ENCODE data around the gene LPAR1. TPM values are rescaled to one million over a fixed set of nuclear protein-coding genes. Genes with fewer than 3 reads are reported as not detected.

LPAR1 gene
- total RNA-seq, 1 donor from 2014 or later: 11.5 TPM

DNA sequence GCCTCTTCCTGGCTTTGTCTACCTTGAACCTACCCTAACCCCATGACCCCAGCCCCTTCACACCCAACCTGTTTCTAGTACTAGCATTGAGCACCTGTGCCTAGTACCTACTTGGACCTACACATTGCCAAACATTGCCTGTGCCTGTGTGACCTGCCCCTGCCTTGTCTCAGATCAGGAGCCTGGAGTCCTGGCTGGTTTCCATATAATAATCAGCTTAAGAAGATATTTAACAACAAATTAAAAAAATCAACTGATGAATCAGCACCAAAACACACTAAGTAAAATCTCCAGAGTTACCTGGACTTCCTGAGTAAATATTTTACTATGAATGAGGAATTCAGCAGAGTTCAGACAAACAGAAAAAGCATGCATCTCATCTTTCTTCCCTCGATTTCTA lies 17.7 kb downstream of the LPAR1 start:
- Mint-ChIP-seq H3K27me3 (ENCODE audit: low read depth, unreplicated experiment) (no peaks in the 10 kb centered on the region), H3K36me3 (ENCODE audit: low read depth, unreplicated experiment) (peaks cover 2% of the 10 kb centered on the region), H3K27ac (ENCODE audit: unreplicated experiment) (no peak overlapping the region), H3K9me3 (ENCODE audit: unreplicated experiment) (peaks cover 6% of the 10 kb centered on the region), H3K4me1 (ENCODE audit: low read depth, unreplicated experiment) (peaks cover 4% of the 10 kb centered on the region), H3K4me3 (ENCODE audit: unreplicated experiment) (no peak overlapping the region)
- H3K9me3 ChIP-seq (ENCODE audit: insufficient read depth, low read depth, low read length): no peaks in the 10 kb centered on the region
- no peak overlapping the region for H3K9ac ChIP-seq (ENCODE audit: low read length)
- H3K4me1 ChIP-seq (ENCODE audit: insufficient read depth, low read length): peaks cover 7% of the 10 kb centered on the region
- no peak overlapping the region for H2AFZ ChIP-seq (ENCODE audit: low read depth, low read length)
- H3K27me3 ChIP-seq (ENCODE audit: insufficient read depth, low read length): no peaks in the 10 kb centered on the region
- H4K20me1 ChIP-seq (ENCODE audit: insufficient read depth, low read length): peaks cover 9% of the 10 kb centered on the region
- FAIRE-seq (no peak), DNase-seq (ENCODE audit: low read depth) (no peak)
- H3K4me3 ChIP-seq (ENCODE audit: insufficient read depth, low read depth, low read length): no peak overlapping the region
- no peaks in the 10 kb centered on the region for H3K36me3 ChIP-seq (ENCODE audit: insufficient read depth, low read length)
- H3K79me2 ChIP-seq (ENCODE audit: insufficient read depth, low read length): peaks cover 19% of the 10 kb centered on the region
- H3K27ac ChIP-seq (ENCODE audit: low read depth, low read length): no peak overlapping the region
- H3K4me2 ChIP-seq (ENCODE audit: low read length): no peak overlapping the region
- no peak for TF ChIP-seq EZH2 (IDR thresholded peaks at IDR 0.05; ENCODE audit: insufficient read depth, low read length)
- TF ChIP-seq, protein P1, sequence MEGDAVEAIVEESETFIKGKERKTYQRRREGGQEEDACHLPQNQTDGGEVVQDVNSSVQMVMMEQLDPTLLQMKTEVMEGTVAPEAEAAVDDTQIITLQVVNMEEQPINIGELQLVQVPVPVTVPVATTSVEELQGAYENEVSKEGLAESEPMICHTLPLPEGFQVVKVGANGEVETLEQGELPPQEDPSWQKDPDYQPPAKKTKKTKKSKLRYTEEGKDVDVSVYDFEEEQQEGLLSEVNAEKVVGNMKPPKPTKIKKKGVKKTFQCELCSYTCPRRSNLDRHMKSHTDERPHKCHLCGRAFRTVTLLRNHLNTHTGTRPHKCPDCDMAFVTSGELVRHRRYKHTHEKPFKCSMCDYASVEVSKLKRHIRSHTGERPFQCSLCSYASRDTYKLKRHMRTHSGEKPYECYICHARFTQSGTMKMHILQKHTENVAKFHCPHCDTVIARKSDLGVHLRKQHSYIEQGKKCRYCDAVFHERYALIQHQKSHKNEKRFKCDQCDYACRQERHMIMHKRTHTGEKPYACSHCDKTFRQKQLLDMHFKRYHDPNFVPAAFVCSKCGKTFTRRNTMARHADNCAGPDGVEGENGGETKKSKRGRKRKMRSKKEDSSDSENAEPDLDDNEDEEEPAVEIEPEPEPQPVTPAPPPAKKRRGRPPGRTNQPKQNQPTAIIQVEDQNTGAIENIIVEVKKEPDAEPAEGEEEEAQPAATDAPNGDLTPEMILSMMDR (IDR thresholded peaks at IDR 0.05; ENCODE audit: insufficient read depth, low read depth, low read length): no peak

DNA sequence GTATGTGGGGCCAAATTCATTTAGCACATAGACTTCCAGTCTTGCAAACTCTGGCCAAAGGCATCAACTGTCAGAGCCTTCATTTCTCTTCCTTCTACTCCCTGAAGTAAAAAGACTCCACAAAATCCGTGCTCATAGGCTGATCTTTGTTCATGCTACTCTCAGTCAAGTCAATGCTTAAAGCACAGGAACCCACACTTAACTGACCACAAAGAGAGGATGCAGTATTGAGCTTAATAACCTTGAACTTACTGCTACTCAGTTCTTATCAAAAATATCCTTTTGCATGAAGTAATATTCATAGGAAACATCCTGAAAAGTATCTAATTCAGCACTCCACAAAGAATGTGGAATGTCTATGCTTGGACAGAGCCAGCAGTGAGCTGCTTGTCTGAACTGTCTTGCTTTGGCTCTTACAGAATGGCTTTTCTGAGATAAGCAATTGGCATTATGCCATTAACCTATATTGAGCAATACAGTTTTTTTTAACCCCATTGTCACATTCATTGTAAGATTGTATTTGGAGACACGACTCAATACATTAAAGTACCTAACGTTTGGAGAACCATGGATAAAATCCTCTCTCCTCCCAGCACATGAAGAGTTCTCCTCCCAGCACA lies 21.7 kb downstream of the LPAR1 start:
- no peak overlapping the region for H3K4me3 Mint-ChIP-seq (ENCODE audit: unreplicated experiment)
- peak; percentile 5 for FAIRE-seq
- H3K9ac ChIP-seq (ENCODE audit: low read length): no peak overlapping the region
- no peaks in the 10 kb centered on the region for H3K4me1 Mint-ChIP-seq (ENCODE audit: low read depth, unreplicated experiment)
- H3K9me3 Mint-ChIP-seq (ENCODE audit: unreplicated experiment): no peaks in the 10 kb centered on the region
- no peak overlapping the region for H3K4me2 ChIP-seq (ENCODE audit: low read length)
- no peak overlapping the region for H3K27ac Mint-ChIP-seq (ENCODE audit: unreplicated experiment)
- H3K36me3 ChIP-seq (ENCODE audit: insufficient read depth, low read length): no peaks in the 10 kb centered on the region
- peaks cover 39% of the 10 kb centered on the region for H3K79me2 ChIP-seq (ENCODE audit: insufficient read depth, low read length)
- no peak overlapping the region for H2AFZ ChIP-seq (ENCODE audit: low read depth, low read length)
- TF ChIP-seq, protein P1 (IDR thresholded peaks at IDR 0.05; ENCODE audit: insufficient read depth, low read depth, low read length): no peak
- peak; percentile 73 for DNase-seq (ENCODE audit: low read depth)
- no peaks in the 10 kb centered on the region for H3K9me3 ChIP-seq (ENCODE audit: insufficient read depth, low read depth, low read length)
- H3K27me3 Mint-ChIP-seq (ENCODE audit: low read depth, unreplicated experiment): no peaks in the 10 kb centered on the region
- peaks cover 40% of the 10 kb centered on the region for H4K20me1 ChIP-seq (ENCODE audit: insufficient read depth, low read length)
- H3K27me3 ChIP-seq (ENCODE audit: insufficient read depth, low read length): no peaks in the 10 kb centered on the region
- H3K27ac ChIP-seq (ENCODE audit: low read depth, low read length): no peak overlapping the region
- peaks cover 7% of the 10 kb centered on the region for H3K4me1 ChIP-seq (ENCODE audit: insufficient read depth, low read length)
- H3K36me3 Mint-ChIP-seq (ENCODE audit: low read depth, unreplicated experiment): no peaks in the 10 kb centered on the region
- H3K4me3 ChIP-seq (ENCODE audit: insufficient read depth, low read depth, low read length): no peak overlapping the region

DNA sequence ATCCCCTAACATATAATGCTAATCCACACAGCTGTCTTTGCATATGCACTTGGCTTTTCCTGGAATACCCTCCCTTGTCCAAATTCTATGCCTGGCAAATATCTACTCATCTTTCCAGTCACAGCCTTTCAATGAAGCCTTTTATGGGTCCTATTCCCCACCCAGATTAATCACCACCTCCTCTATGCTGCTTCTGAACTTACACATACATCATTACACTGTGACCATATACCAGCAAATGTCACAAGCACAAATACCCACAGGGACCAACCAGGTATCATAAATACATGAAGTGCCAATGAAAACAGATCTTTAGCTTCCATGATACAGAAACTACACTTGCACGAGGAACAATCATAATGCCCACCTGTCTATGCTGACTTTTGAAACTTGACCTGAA lies 22.3 kb downstream of the LPAR1 start:
- H3K27ac Mint-ChIP-seq (ENCODE audit: unreplicated experiment): no peak overlapping the region
- H3K4me3 Mint-ChIP-seq (ENCODE audit: unreplicated experiment): no peak overlapping the region
- Histone ChIP-seq H3K9ac (ENCODE audit: low read length) (no peak overlapping the region), H3K36me3 (ENCODE audit: insufficient read depth, low read length) (no peaks in the 10 kb centered on the region), H2AFZ (ENCODE audit: low read depth, low read length) (no peak overlapping the region), H3K9me3 (ENCODE audit: insufficient read depth, low read depth, low read length) (no peaks in the 10 kb centered on the region), H3K4me2 (ENCODE audit: low read length) (no peak overlapping the region), H3K79me2 (ENCODE audit: insufficient read depth, low read length) (peaks cover 39% of the 10 kb centered on the region), H3K4me3 (ENCODE audit: insufficient read depth, low read depth, low read length) (no peak overlapping the region), H3K27me3 (ENCODE audit: insufficient read depth, low read length) (no peaks in the 10 kb centered on the region), H4K20me1 (ENCODE audit: insufficient read depth, low read length) (peaks cover 40% of the 10 kb centered on the region), H3K4me1 (ENCODE audit: insufficient read depth, low read length) (peaks cover 7% of the 10 kb centered on the region), H3K27ac (ENCODE audit: low read depth, low read length) (no peak overlapping the region)
- H3K27me3 Mint-ChIP-seq (ENCODE audit: low read depth, unreplicated experiment): no peaks in the 10 kb centered on the region
- H3K9me3 Mint-ChIP-seq (ENCODE audit: unreplicated experiment): no peaks in the 10 kb centered on the region
- H3K4me1 Mint-ChIP-seq (ENCODE audit: low read depth, unreplicated experiment): no peaks in the 10 kb centered on the region
- TF ChIP-seq EZH2 (IDR thresholded peaks at IDR 0.05; ENCODE audit: insufficient read depth, low read length): no peak
- TF ChIP-seq, protein P1 (IDR thresholded peaks at IDR 0.05; ENCODE audit: insufficient read depth, low read depth, low read length): no peak
- DNase-seq (ENCODE audit: low read depth) (no peak), FAIRE-seq (no peak)
- H3K36me3 Mint-ChIP-seq (ENCODE audit: low read depth, unreplicated experiment): no peaks in the 10 kb centered on the region

Data from astrocyte (in vitro differentiated cells and primary cell).